OCI-M1 (cell line): ENCODE measurements around the gene FHOD1.

Experiments used
- DNase-seq: peaks from one replicate; lab custom pipeline; 2025; lab: John Stamatoyannopoulos, UW

FHOD1 gene

DNA sequence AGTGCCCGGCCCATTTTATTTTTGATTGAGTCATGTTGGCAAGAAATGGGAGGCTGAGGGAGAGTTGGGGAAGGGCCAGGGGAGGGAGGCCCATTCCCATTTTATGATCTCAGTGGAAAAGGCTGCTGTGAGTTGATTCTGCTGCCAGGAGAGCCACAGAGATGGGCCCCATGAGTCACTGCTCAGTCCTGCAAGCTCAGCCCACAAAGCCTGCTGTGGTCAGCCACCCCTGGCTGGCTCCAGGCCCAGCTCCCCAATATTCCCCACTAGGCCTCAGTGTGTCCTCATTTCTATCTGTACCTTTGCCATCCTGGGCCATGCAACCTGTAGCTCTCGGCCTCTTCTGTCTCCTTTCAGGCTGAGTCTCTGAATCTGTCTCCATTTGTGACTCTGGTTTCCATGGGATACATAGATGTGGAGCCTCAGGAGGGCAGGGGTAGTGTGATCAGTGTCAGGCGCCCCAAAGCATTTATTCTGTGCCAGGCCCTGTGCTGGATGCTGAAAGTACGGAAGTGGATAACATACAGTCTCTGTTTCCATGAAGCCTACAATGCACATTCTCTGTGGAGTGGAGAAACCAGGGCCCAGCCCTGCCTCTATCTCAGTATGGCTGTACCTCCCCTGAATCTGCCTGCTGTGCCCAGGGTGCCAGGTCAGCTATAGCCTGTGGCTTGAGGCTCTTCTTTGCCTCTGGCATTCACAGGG, 30.2 kb upstream of the FHOD1 start:
- DNase-seq = peak; percentile 15

DNA sequence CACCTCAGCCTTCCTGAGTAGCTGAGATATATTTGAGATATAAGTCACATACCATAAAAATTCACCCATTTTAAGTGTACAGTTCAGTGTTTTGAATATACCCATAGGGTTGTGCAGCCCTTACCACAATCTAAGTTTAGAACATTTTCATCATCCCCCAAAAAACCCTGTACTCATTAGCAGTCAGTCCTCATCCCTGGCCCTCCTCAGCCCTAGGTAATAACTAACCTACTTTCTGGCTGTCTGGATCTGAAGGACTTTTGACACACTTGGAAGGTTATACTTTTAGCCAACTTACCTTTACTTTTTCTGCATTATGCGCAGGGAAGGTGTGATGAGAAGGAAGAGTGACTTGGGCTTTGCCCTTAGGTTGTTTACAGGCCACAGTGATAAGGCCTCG, 28.0 kb upstream of the FHOD1 start:
- DNase-seq = no peak

DNA sequence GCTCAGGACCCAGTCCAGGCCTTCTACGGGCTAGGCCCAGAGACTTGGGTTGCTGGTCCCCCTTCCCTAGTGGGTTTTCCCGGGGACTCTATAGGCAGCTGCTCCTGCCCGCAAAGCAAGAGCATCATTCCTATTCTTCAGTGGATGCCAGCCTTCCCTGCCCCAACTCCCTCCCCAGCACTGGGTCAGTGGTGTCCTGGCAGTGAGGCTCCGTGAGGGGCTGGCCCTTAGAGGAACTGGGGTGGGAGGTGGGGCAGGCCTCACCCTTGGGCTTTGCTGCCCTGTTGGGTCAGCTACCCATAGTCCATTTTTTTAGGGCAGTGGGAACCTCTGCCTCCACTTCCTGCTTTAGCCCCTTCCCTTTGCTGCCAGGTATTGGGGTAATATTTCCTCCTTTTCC, 24.2 kb upstream of the FHOD1 start:
- DNase-seq = no peak

DNA sequence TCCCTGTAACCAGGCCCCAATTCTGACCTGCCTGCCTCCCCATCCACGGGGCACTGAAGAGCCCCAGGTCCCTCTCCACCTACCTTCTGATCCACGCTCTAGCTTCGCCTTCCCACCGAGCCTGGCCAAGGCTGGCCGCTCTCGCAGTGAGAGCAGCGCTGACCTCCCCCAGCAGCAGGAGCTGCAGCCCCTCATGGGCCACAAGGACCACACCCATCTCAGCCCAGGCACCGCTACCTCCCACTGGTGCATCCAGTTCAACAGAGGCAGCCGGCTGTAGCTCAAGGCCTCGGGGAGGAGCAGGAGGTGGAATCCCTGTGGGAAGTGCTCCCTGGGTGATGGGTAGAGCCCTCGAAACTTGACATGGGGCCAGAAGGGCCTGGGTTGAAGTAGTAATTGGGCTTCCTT, 23.7 kb upstream of the FHOD1 start:
- no peak for DNase-seq

DNA sequence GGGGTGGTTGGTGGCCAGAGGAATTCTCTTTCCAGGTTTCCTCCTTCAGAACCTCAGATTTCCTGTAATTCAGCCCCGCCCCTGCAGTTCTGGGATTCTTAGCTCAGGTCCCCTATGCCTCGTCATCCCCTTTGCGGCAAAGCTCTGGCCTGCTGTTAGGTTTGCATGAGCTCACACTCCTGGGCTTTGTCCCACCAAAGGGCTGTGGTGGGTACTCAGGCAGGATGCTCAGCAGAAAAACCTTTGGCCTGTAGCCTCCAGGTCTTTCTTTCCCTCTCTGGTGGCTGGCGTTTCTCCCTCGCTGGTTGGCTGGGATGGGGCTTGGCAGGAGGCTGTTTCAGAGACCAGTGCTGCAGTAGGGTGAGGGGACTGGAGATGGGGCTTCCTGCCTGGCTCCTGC, 22.5 kb upstream of the FHOD1 start:
- no peak for DNase-seq

DNA sequence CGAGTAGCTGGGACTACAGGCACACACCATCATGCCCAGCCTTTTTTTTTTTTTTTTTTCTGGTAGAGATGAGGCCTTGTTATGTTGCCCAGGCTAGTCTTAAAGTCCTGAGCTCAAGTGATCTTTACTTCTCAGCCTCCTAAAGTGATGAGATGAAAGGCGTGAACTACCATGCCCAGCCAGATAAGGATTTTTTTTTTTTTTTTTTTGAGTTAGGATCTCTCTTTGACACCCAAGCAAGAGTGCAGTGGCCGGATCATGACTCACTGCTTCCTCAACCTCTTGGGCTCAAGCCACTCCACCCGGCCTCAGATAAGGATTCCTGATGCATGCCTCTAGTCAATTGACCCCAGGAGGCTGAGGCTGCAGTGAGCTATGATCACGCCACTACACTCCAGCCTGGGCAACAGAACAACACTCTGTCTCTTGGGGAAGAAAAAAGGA, 20.9 kb upstream of the FHOD1 start:
- DNase-seq = peak; percentile 97

DNA sequence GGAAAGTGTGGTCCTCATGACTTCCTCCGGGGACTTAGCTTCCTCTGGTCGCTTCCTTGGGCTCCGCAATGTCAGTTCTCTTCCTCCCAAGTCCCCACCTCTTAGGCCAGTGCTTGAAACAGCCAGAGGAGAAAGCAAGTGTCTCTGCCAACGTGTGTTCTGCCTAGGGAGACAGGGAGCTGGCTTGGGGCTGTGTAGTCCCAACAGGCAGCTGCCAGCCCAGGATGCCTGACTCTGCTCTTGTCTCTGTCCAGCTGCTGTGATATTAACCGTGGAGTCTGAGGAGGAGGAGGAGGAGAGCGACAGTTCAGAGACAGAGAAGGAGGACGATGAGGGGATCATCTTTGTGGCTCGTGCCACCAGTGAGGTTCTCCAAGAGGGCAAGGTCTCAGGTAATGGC, 18.6 kb upstream of the FHOD1 start:
- no peak for DNase-seq

DNA sequence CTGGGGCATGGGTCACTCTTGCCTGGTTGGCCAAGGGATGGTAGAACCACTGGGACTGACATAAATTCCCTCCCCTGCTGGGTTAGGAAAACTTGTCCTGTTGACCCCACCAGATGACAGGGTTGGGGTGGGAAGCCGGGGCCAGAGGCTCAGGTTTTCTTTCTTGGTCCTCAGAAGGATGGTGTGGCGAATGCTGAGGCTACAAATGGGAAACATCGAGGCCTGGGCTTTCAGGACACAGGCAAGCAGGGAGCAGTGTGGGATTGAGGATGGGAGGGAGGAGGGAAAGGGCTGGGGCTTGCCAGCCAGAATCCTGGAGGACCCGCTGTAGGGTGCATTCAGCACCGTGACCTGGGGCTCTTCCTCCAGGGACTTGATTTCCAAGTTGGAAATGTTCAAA, 17.6 kb upstream of the FHOD1 start:
- no peak for DNase-seq

DNA sequence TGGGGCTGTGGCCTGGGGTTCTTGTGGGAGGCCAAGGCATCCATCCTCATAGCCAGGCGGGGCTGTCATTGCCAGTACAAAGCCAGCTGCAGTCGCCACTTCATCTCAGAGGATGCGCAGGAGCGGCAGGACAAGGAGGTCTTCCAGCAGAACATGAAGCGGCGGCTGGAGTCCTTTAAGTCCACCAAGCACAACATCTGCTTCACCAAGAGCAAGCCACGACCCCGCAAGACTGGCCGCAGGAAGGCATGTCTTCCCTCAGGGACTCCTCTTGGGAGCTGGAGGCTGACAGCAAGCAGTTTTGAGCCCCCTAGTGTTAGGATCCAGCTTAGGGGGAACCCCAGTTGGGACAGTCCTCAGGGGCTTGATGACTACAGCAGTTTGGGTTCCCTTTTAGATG, 17.0 kb upstream of the FHOD1 start:
- no peak for DNase-seq

DNA sequence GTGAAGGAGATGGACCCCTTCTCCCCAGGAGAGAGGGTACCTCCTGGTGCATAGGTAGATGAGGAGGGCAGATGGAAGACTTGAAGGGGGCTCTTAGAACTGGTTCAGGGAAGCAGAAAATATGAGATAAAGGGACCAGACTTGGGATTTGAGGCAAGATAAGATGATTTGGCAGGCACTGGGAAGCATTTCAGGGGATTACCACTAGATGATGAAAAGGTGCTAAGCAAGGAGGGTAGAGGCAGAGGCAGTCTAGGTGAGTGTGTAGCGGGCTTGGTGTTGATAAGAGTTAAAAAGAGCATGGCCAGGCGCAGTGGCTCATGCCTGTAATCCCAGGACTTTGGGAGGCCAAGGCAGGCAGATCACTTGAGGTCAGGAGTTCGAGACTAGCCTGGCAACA, 15.9 kb upstream of the FHOD1 start:
- no peak for DNase-seq

DNA sequence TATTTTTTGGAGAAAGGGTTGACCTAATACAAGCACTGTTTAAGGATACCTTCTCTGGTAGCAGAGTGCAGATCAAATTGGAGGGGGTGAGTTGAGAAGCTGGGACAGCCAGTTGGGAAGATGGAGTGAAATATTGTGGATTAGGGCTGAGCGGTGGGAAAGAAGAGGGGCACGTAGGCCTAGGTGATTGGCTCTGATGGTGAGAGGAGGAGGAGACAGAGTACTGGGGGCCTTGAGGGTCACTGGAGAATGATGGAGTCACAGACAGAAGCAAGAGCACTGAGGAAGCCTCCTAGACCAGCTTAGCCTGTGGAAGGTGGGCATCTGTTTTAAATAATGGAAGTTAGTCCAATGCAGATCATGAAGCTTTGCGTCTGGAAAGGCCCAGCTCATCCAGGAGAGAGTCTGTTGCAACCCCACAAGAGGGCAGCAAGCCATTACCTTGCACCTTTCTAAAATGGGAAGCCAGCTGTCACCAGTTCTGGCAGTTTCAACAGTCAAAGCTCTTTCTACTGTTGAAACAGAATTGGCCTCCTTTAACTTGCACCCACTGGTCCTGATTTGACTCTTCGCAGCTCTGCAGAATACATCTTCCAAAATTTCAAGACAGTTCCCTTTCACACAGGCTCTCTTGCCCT, 13.3 kb upstream of the FHOD1 start:
- DNase-seq = peak; percentile 83

DNA sequence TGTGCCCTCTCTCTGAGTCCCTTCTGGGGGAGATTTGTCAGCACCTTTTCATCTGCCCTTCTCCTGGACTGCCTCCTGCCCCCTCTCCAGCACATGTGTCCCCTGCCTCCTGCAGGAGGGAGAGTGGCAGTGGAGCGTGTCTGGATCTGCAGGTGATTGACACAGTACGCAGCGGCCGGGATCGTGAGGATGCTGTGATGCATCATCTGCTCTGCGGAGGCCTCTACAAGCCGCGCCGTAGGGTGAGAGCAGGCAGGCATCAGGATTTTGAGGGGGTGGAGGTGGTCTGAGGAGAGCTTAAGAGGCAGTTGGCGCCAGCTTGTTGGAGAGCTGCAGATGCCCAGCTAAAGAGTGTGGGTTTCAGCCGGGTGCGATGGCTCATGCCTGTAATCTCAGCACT, 12.4 kb upstream of the FHOD1 start:
- DNase-seq = no peak

DNA sequence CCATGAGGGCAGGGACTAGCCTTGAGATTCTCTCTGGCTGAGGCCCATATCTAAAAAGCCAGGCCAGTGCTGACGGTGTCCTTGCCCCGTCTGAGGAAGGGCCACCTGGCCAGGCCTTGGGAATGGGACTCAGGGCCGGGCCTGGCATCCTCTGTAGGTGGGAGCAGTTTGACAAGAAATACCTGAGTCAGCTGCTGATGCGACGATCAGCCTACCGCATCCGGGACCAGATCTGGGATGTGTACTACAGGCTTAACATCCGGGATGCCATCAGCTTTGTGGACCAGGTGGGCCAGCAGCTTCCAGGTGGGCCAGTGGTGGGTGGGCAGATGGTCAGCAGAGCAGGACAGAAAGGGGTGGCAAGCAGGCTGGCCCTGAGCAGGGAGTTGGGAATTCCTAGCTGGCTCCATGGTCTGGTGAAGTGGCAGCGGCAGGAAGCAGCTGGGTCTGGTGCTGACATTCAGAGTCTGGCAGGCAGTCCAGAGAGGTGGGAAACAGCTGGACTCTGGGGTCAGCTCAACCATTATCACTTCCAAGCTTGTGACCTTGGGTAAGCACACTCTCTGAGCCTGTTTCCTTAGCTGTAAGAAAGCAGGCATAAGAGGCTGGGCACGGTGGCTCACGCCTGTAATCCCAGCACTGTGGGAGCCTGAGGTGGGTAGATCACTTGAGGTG, 11.0 kb upstream of the FHOD1 start:
- no peak for DNase-seq

DNA sequence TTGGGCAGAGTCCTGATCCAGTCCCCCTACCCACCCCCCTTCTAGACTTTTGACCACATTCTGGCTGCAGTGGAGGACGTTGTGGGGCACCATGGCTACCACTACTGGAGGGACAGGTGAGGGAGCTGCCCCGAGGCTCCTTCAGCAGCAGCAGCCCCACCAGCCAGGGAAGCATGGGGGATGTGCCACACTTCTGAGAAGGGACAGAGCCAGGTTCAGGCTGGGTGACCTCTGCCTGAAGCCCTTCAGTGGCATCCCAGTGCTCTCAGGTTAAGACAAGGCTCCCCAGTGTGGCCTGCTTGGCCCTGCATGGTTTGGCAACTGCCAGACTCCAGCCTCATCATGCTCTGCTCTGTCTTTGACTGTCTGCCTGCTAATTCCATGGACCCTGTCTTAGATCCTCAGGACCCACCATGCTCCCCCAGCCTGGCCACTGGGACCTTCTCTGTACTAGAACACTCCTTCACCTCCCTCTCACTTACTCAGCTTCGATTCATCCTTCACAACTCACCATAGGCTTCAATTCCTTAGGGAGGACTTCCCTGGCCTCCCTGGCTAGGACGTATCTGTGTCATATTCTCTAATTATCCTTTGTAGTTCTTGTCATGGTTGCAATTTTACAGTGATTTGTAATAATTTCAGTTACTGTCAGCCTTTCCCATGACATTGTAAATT, 10.3 kb upstream of the FHOD1 start:
- DNase-seq = no peak

DNA sequence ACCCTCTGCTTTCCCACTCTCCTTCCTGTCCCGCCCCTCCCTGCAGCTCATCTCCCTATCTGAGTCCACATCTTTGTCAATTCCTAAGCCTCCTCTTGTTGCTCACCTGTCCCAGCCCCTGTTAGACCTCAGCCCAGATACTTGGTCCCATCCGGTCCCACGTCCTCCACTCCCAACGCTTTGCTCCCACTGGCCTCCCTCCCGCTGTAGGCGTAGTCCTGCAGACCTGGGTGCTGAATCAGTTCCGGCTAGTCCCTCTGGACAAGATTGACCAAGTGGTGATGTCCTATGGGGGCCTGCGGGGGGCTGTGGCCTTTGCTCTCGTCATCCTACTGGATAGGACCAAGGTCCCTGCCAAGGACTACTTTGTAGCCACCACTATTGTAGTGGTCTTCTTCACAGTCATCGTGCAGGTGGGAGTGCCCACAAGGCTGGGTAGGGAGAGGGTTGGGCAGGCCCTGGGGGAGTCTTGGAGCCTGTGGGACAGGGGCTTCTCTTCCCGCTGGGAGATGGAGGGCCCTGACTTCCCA, 9.5 kb upstream of the FHOD1 start:
- no peak for DNase-seq

DNA sequence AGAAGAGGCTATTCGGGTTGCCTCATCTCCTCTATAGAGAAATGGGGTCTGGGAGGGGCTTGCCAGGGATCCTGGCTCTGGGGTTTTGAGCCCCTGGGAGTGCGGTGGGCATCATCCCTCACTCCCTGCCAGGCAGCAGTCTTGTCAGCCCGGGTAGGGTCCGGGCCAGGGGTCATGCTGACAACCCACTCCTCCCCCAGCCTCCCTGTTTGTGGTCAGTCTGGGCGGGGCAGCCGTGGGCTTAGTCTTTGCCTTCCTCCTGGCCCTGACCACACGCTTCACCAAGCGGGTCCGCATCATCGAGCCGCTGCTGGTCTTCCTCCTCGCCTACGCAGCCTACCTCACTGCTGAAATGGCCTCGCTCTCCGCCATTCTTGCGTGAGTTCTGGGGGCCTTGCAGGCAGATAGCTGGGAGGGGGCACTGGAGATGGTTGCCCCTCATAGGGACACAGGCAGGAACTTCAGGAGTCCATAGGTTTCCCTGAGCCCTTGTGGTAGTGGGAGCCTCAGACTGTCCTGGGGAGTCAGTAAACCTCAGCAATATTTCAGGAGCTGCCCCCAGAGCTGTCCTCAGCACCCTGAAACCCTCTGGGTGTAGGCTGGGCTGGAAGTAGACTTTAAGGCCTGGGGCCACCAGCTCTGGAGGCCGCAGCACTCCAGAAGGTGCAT, 8.4 kb upstream of the FHOD1 start:
- DNase-seq = no peak

DNA sequence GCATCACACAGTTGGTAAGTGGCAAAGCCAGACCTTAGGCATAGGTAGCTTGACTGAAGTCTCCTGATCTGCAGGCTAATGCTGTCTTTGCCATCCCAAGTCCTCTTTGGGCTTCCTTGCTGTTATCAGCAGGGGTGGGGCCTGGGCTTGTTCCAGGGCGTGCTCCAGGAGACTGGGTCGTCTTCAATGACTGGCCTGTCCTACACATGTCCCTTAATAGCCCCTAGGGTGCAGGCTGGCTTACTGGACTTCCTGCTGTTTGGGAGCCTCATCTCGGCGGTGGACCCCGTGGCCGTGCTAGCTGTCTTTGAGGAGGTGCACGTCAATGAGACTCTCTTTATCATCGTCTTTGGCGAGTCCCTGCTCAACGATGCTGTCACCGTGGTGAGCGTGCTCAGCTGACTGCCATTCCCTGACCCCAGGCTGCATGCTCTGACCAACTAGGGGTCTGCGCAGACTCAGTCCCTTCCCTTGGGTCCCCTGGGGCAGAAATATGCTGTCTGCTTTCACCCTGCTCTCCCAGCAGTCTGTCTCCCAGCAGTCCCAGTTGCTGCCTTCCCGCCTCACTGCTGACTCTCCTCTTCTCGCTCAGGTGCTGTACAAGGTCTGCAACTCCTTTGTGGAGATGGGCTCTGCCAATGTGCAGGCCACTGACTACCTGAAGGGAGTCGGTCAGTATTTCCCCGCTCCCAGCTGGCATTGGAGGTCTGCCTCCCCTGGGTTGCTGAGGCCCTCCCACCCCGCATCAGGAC, 7.7 kb upstream of the FHOD1 start:
- no peak for DNase-seq

DNA sequence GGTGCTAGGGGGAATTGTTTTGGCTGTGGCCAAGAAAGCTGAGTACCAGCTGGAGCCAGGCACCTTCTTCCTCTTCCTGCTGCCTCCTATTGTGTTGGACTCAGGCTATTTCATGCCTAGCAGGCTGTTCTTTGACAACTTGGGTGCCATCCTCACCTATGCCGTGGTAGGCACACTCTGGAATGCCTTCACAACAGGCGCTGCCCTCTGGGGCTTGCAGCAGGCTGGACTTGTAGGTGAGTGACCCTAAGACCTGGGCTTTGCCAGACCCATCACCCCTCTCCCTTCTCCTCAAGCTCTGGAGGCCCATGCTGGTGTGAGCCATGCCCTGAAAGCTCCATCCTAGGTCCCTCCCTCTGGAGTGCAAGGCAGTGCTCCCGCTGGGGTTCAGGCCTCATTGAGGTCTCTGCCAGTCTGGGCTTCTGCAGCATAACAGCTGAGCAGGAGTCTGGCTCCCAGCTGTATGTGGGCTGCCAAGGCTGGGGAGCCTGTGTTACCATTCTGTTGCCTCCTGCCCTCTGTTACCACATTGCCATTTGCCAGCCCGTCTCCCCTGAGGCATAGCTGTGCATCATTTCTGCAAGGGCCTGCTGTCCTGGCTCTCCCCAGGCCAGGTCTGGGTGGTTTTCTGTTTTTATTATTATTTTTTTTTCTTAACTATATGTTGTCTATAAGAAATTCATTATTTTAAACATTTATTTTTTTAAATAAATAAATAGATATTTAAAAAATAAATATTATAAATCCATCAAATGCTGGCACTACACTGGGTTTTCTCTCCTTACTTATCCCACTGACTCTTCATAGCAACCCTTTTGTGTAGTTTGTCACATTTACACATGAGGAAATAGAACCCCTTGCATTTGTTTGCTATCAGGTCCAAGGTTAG, 5.6 kb upstream of the FHOD1 start:
- DNase-seq = no peak

DNA sequence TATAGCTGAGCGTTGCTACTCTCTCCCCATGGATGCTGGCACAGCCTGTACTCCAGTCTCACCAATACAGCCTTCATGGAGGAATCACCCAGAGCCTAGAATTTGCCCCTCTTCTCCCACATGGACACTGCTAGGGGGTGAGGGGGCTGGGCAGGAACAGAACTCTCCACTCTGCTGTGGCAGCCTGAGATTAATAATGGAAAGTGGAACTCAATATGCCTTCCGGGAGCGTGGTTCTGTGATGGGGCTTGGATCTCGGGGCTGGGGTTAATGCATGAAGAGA, 2.7 kb upstream of the FHOD1 start:
- DNase-seq = no peak

DNA sequence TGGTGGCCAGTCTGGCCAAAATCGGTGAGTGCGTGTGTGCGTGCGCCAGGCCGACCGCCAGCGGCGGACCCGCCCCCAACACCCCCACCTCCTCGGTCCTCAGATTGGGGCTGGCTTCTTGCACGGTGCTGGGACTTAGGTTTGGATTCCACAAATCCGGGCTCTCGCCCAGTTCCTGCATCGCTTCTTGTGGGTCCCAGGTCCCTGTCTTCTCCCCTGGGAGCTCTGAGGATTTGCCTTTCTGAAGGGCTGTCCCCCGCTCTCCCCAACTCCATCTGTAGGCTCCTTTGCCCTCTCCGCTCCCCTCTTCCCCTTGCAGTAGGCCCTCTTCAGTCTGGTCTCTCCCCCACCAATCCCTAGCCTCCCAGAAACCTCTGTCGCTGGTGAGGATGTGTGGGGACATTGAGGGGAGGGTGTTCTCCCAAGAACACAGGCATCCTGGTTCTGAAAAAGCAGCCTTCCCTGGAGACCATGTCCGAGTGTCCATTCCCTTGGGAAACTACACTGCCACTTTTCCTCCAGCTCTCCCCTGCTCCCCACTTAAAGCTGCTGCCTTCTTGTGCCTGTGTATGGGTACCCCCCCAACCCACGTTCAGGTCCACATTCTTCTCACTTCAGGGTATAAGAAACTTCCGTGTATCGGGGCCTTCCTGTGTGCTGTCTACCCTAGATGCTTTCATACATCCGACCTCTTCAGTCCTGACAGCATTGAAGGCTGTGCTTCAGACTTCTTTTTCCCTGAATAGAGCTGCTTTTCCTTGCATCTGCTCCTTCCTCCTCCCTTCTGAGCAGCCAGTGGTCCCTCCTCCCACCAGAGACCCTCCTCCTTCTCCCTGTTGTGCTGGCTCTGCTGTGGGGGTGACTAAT, 2.1 kb upstream of the FHOD1 start:
- no peak for DNase-seq
